IMR-90 (cell line): ENCODE data around the gene SSBP3. TPM values are rescaled to one million over a fixed set of nuclear protein-coding genes. Genes with fewer than 3 reads are reported as not detected.

ENCODE experiments used
- ATAC-seq: fragments of 200-7000 bp; cut with Tn5 transposase; 2 replicates; pipeline ENCODE4 v1.9.1; 2020; ENCODE audit warnings: low read depth, mild to moderate bottlenecking, moderate library complexity
- BruUV-seq: library from RNA; stranded (reverse); fragments of 400-500 nt; replicated peaks from 2 replicates; lab custom pipeline; 2021; lab: Mats Ljungman, UMichigan
- CTCF ChIA-PET: fragments of 300-600 bp; formaldehyde crosslinking; extraction: SDS; loops from one replicate; lab custom pipeline; 2021; ENCODE audit warnings: antibody characterized with exemption; lab: Yijun Ruan, JAX
- POLR2A ChIA-PET: fragments of 300-600 bp; sonication (Branson Sonifier 250); formaldehyde crosslinking; loops from one replicate; lab custom pipeline; 2022; ENCODE audit warnings: antibody characterized with exemption; ENCODE audit not compliant: unreplicated experiment; lab: Charles Lee
- DNase-seq: peaks from one replicate; pipeline ENCODE4 v3.0.0; 2013
- H2AFZ ChIP-seq: replicated peaks from 2 replicates; pipeline ENCODE3; 2013; ENCODE audit warnings: low read length, mild to moderate bottlenecking; ENCODE audit not compliant: poor library complexity
- H2AK5ac ChIP-seq: 2 replicates; pipeline ENCODE4 v1.6.1; 2013; ENCODE audit warnings: low read depth, low read length, inconsistent platforms
- H2AK9ac ChIP-seq: replicated peaks from 2 replicates; pipeline ENCODE3; 2013; ENCODE audit warnings: mild to moderate bottlenecking, low read depth, low read length, moderate library complexity; ENCODE audit not compliant: poor library complexity
- H2BK120ac ChIP-seq: 2 replicates; pipeline ENCODE4 v1.6.1; 2013; ENCODE audit warnings: low read depth, low read length, inconsistent platforms
- H2BK15ac ChIP-seq: 3 replicates; pipeline ENCODE4 v1.6.1; 2013; ENCODE audit warnings: low read depth, low read length, inconsistent platforms
- H2BK20ac ChIP-seq: 2 replicates; pipeline ENCODE4 v1.6.1; 2013; ENCODE audit warnings: low read depth, mild to moderate bottlenecking, inconsistent platforms, low read length, moderate library complexity
- H2BK5ac ChIP-seq: 2 replicates; pipeline ENCODE4 v1.6.1; 2013; ENCODE audit warnings: mild to moderate bottlenecking, low read depth, low read length, inconsistent platforms; ENCODE audit not compliant: poor library complexity, severe bottlenecking
- H3K14ac ChIP-seq: replicated peaks from 2 replicates; pipeline ENCODE4 v1.6.1; 2013; ENCODE audit warnings: low read depth, low read length, inconsistent platforms
- H3K18ac ChIP-seq: 2 replicates; pipeline ENCODE4 v1.6.1; 2013; ENCODE audit warnings: low read depth, low read length, control low read depth
- H3K23ac ChIP-seq: 2 replicates; pipeline ENCODE4 v1.6.1; 2013; ENCODE audit warnings: low read depth, low read length, inconsistent platforms
- H3K27ac ChIP-seq: 2 replicates; pipeline ENCODE4 v1.5.1; 2013; ENCODE audit warnings: mild to moderate bottlenecking, control low read depth, low read length; ENCODE audit not compliant: insufficient read depth
- H3K27me3 ChIP-seq: 2 replicates; pipeline ENCODE4 v1.6.1; 2013; ENCODE audit warnings: low read length; ENCODE audit not compliant: control insufficient read depth, insufficient read depth
- H3K36me3 ChIP-seq: 2 replicates; pipeline ENCODE4 v1.6.1; 2013; ENCODE audit warnings: low read length, mixed read lengths; ENCODE audit not compliant: control insufficient read depth, insufficient read depth
- H3K4ac ChIP-seq: 2 replicates; pipeline ENCODE4 v1.6.1; 2013; ENCODE audit warnings: low read depth, low read length, inconsistent platforms
- H3K4me1 ChIP-seq: 2 replicates; pipeline ENCODE4 v1.6.1; 2013; ENCODE audit warnings: low read length, mixed read lengths; ENCODE audit not compliant: control insufficient read depth, insufficient read depth
- H3K4me2 ChIP-seq: 2 replicates; pipeline ENCODE4 v1.6.1; 2013; ENCODE audit warnings: low read depth, mild to moderate bottlenecking, control low read depth, low read length, moderate library complexity
- H3K4me3 ChIP-seq: 2 replicates; pipeline ENCODE4 v1.5.1; 2013; ENCODE audit warnings: low read depth, mild to moderate bottlenecking, control low read depth, low read length, moderate library complexity; ENCODE audit not compliant: insufficient read depth
- H3K56ac ChIP-seq: 2 replicates; pipeline ENCODE4 v1.6.1; 2013; ENCODE audit warnings: low read length, inconsistent platforms; ENCODE audit not compliant: insufficient read depth; ENCODE audit errors: extremely low read depth
- H3K79me1 ChIP-seq, 2 experiments: 2 replicates each; pipeline ENCODE4 v1.6.1; 2013; ENCODE audit warnings: low read length in 2 of 2, inconsistent platforms in 1 of 2, low read depth in 1 of 2
- H3K9ac ChIP-seq: 2 replicates; pipeline ENCODE4 v1.6.1; 2013; ENCODE audit warnings: low read depth, low read length, control low read depth
- H3K9me1 ChIP-seq: 2 replicates; pipeline ENCODE4 v1.6.1; 2013; ENCODE audit warnings: low read length, inconsistent platforms; ENCODE audit not compliant: insufficient read depth
- H3K9me3 ChIP-seq: 2 replicates; pipeline ENCODE4 v1.6.1; 2013; ENCODE audit warnings: low read length; ENCODE audit not compliant: control insufficient read depth, insufficient read depth
- H4K20me1 ChIP-seq: 2 replicates; pipeline ENCODE4 v1.6.1; 2013; ENCODE audit warnings: low read length, inconsistent platforms; ENCODE audit not compliant: insufficient read depth
- H4K5ac ChIP-seq: 2 replicates; pipeline ENCODE4 v1.6.1; 2013; ENCODE audit warnings: mild to moderate bottlenecking, low read depth, low read length, control low read depth
- H4K8ac ChIP-seq, 2 experiments: 2 replicates each; pipeline ENCODE4 v1.6.1; 2013; ENCODE audit warnings: low read depth in 2 of 2, low read length in 2 of 2, control low read depth in 1 of 2, inconsistent platforms in 1 of 2
- H4K91ac ChIP-seq: 2 replicates; pipeline ENCODE4 v1.6.1; 2013; ENCODE audit warnings: low read depth, low read length, inconsistent platforms; ENCODE audit not compliant: insufficient read depth
- BHLHE40 ChIP-seq: fragments of 150-350 bp; IDR thresholded peaks from 2 replicates; pipeline ENCODE4 v1.6.1; 2016; ENCODE audit warnings: mild to moderate bottlenecking, low read depth, low read length
- CEBPB ChIP-seq: IDR thresholded peaks from 2 replicates; pipeline ENCODE4 v1.6.1; 2012; ENCODE audit warnings: low read depth, low read length, improper control_type of control experiment
- CHD1 ChIP-seq: IDR thresholded peaks from 2 replicates; pipeline ENCODE4 v1.6.1; 2012; ENCODE audit warnings: low read depth, low read length, improper control_type of control experiment
- CTCF ChIP-seq: conservative IDR thresholded peaks from 2 replicates; pipeline ENCODE4 v1.5.1; 2012; ENCODE audit warnings: mild to moderate bottlenecking, low read depth, low read length, improper control_type of control experiment
- ELK1 ChIP-seq: fragments of 150-350 bp; IDR thresholded peaks from 2 replicates; pipeline ENCODE4 v1.6.1; 2016; ENCODE audit warnings: low read depth, mild to moderate bottlenecking, low read length, moderate library complexity, borderline replicate concordance
- FOS ChIP-seq: fragments of 150-350 bp; IDR thresholded peaks from 2 replicates; pipeline ENCODE4 v1.6.1; 2016; ENCODE audit warnings: low read depth, low read length
- MAZ ChIP-seq: IDR thresholded peaks from 2 replicates; pipeline ENCODE4 v1.6.1; 2012; ENCODE audit warnings: low read depth, mild to moderate bottlenecking, low read length, improper control_type of control experiment, moderate library complexity, borderline replicate concordance
- NFE2L2 ChIP-seq: fragments of 150-350 bp; IDR thresholded peaks from 2 replicates; pipeline ENCODE4 v1.6.1; 2016; ENCODE audit warnings: low read depth, mild to moderate bottlenecking, low read length
- POLR2A ChIP-seq: IDR thresholded peaks from 2 replicates; pipeline ENCODE4 v1.6.1; 2012; ENCODE audit warnings: mild to moderate bottlenecking, low read depth, low read length
- RCOR1 ChIP-seq: IDR thresholded peaks from 2 replicates; pipeline ENCODE4 v1.6.1; 2012; ENCODE audit warnings: mild to moderate bottlenecking, low read length, improper control_type of control experiment; ENCODE audit not compliant: insufficient replicate concordance
- SMC3 ChIP-seq: fragments of 150-350 bp; IDR thresholded peaks from 2 replicates; pipeline ENCODE4 v1.6.1; 2016; ENCODE audit warnings: low read depth, mild to moderate bottlenecking, antibody characterized with exemption, low read length, moderate library complexity
- USF2 ChIP-seq: fragments of 150-350 bp; IDR thresholded peaks from 2 replicates; pipeline ENCODE4 v1.6.1; 2017; ENCODE audit warnings: mild to moderate bottlenecking, antibody characterized with exemption, low read length, low read depth
- WGBS, 2 experiments: methylation state at CpG; one replicate each; pipeline versions ENCODE4 v1.1.5 to v1.1.7; 2013; ENCODE audit warnings: missing lambda C conversion rate in 2 of 2; ENCODE audit not compliant: insufficient read length in 1 of 2; ENCODE audit errors: extremely low coverage in 2 of 2; 5-methylcytosine and 5-hydroxymethylcytosine counted together
- dilution Hi-C: fragments of 300-500 bp; cut with HindIII; formaldehyde crosslinking; loops from one replicate; pipeline ENCODE4 v1.14.3; 2018; ENCODE audit warnings: low sequenced_read_pairs; ENCODE audit not compliant: unreplicated experiment
- in situ Hi-C: fragments of 300-500 bp; cut with MboI; formaldehyde crosslinking; loops from 3 replicates; pipeline ENCODE4 v1.14.3; 2019; ENCODE audit warnings: low sequenced_read_pairs, inconsistent platforms, mixed read lengths
- intact Hi-C: fragments of 100-400 bp; cut with micrococcal nuclease; formaldehyde crosslinking; loops from 2 replicates; pipeline ENCODE4 v1.10.0; 2022
- polyA plus RNA-seq, 3 experiments: library from polyadenylated mRNA; depleted of rRNA; stranded (reverse); fragments of >200 nt; gene quantifications; 2 replicates each; pipeline ENCODE4 v1.2.3, GENCODE V29; 2012; ENCODE audit warnings: low replicate concordance in 1 of 3
- total RNA-seq: library from RNA; depleted of rRNA; stranded (reverse); fragments of >200 nt; gene quantifications from 2 replicates; pipeline ENCODE4 v1.2.3, GENCODE V29; 2012

The SSBP3 gene
- total and polyA plus RNA-seq, 2 of the 4 experiments (the other 2 are of a cell fraction): 10.9 to 39.6 TPM

GRCh38 chr1:54221113-54221834 is 184.9 kb downstream of the SSBP3 start:
- dilution Hi-C loops: no loop called here
- no peak overlapping the region for H4K5ac ChIP-seq
- no peak overlapping the region for H3K4me2 ChIP-seq
- H3K9me1 ChIP-seq: peaks cover 25% of the 10 kb centered on the region
- no peak overlapping the region for H4K91ac ChIP-seq
- no peak overlapping the region for H2AK9ac ChIP-seq
- no peak overlapping the region for H2AK5ac ChIP-seq
- CTCF ChIA-PET: no interaction called here
- ATAC-seq (no peak), DNase-seq (no peak)
- no peak for TF ChIP-seq POLR2A
- TF ChIP-seq MAZ: no peak
- no peak for TF ChIP-seq FOS
- TF ChIP-seq CTCF: no peak
- no peak for TF ChIP-seq CEBPB
- no peak for TF ChIP-seq SMC3
- no peak for TF ChIP-seq RCOR1
- no peak for TF ChIP-seq NFE2L2
- no peak for TF ChIP-seq CHD1
- TF ChIP-seq BHLHE40: no peak
- TF ChIP-seq ELK1: no peak
- TF ChIP-seq USF2: no peak
- POLR2A ChIA-PET: no interaction called here
- H3K4me1 ChIP-seq: peaks cover 14% of the 10 kb centered on the region
- H2BK120ac ChIP-seq: no peak overlapping the region
- intact Hi-C loops: loop anchor here (10.0 kb wide), 1 partner anchor 184 kb away; the partner anchor contains the start of gene SSBP3
- peaks cover 34% of the 10 kb centered on the region for H3K36me3 ChIP-seq
- no peak overlapping the region for H3K23ac ChIP-seq
- in situ Hi-C loops: loop anchor here (25.0 kb wide), 1 partner anchor 359 kb away; no protein-coding TSS in a partner anchor
- H3K14ac ChIP-seq: no peak overlapping the region
- no TSS peak for BruUV-seq
- H2BK5ac ChIP-seq: no peak overlapping the region
- H3K56ac ChIP-seq: no peak overlapping the region
- no peak overlapping the region for H3K27ac ChIP-seq
- H2AFZ ChIP-seq: peak overlapping the region; percentile 11
- H3K4ac ChIP-seq: no peak overlapping the region
- H3K79me1 ChIP-seq: peaks cover 0 to 9% of the 10 kb centered on the region in 2 experiments; a peak in 1 of 4 replicates
- H3K18ac ChIP-seq: no peak overlapping the region
- H3K27me3 ChIP-seq: no peaks in the 10 kb centered on the region
- WGBS, 2 experiments: 84% methylated on average over 4 of the region's 12 CpGs; no CpG with 5 or more reads in 1 of the 2 experiments
- no peak overlapping the region for H2BK20ac ChIP-seq
- H3K4me3 ChIP-seq: no peak overlapping the region
- no peaks in the 10 kb centered on the region for H3K9me3 ChIP-seq
- H3K9ac ChIP-seq: no peak overlapping the region
- H4K8ac ChIP-seq: no peak overlapping the region
- H4K20me1 ChIP-seq: peaks cover 19% of the 10 kb centered on the region
- H2BK15ac ChIP-seq: no peak overlapping the region
